ENCODE results near the gene TMLHE. TPM values are rescaled to one million over a fixed set of nuclear protein-coding genes. Genes with fewer than 3 reads are reported as not detected.

TMLHE gene
- total RNA-seq, 1 experiment from 2014 or later, result 16.5 TPM

GRCh38 chrX:155615938-155616337 is 3.2 kb upstream of the TMLHE start:
- intact Hi-C loops (cut with micrococcal nuclease), result no loop called here

GRCh38 chrX:155613927-155614559 is 1.3 kb upstream of the TMLHE start:
- intact Hi-C loops (cut with micrococcal nuclease), result no loop called here
- no peak for DNase-seq (ENCODE audit: unreplicated experiment)
- H3K27me3 Mint-ChIP-seq (ENCODE audit: insufficient read depth, unreplicated experiment), result no peaks in the 10 kb centered on the region
- H3K9me3 Mint-ChIP-seq (ENCODE audit: unreplicated experiment), result peaks cover 24% of the 10 kb centered on the region
- no peak overlapping the region for H3K4me3 Mint-ChIP-seq (ENCODE audit: unreplicated experiment)
- no peaks in the 10 kb centered on the region for H3K36me3 Mint-ChIP-seq (ENCODE audit: insufficient read depth, unreplicated experiment)
- no peak overlapping the region for H3K27ac Mint-ChIP-seq (ENCODE audit: low read depth, unreplicated experiment)
- H3K4me1 Mint-ChIP-seq (ENCODE audit: insufficient read depth, unreplicated experiment), result no peaks in the 10 kb centered on the region
- no peak for TF ChIP-seq CTCF (IDR thresholded peaks at IDR 0.05; ENCODE audit: unreplicated experiment)
- no TSS peak for BruUV-seq (replicated peaks)
- ChIA-PET POLR2A (no interaction called here), CTCF (interaction anchor here (0.6 to 0.7 kb wide), 2 partner anchors 179 to 1068 kb away, joined by 3 to 4 read pairs; no protein-coding TSS in a partner anchor)

More at GRCh38 chrX:155615938-155616337, 3.2 kb upstream of the TMLHE start:
- BruUV-seq (replicated peaks), result no TSS peak
- Mint-ChIP-seq H3K27ac (ENCODE audit: low read depth, unreplicated experiment) (no peak overlapping the region), H3K4me3 (ENCODE audit: unreplicated experiment) (no peak overlapping the region), H3K27me3 (ENCODE audit: insufficient read depth, unreplicated experiment) (no peaks in the 10 kb centered on the region), H3K9me3 (ENCODE audit: unreplicated experiment) (peaks cover 17% of the 10 kb centered on the region), H3K36me3 (ENCODE audit: insufficient read depth, unreplicated experiment) (no peaks in the 10 kb centered on the region), H3K4me1 (ENCODE audit: insufficient read depth, unreplicated experiment) (no peaks in the 10 kb centered on the region)
- ChIA-PET POLR2A (no interaction called here), CTCF (no interaction called here)
- DNase-seq (ENCODE audit: unreplicated experiment), result no peak
- TF ChIP-seq CTCF (IDR thresholded peaks at IDR 0.05; ENCODE audit: unreplicated experiment), result no peak

GRCh38 chrX:155611302-155611701 is 1.4 kb downstream of the TMLHE start:
- TF ChIP-seq CTCF (IDR thresholded peaks at IDR 0.05; ENCODE audit: unreplicated experiment), result no peak
- BruUV-seq (replicated peaks), result no TSS peak
- no peaks in the 10 kb centered on the region for H3K36me3 Mint-ChIP-seq (ENCODE audit: insufficient read depth, unreplicated experiment)
- POLR2A ChIA-PET, result interaction anchor here (1.1 to 1.5 kb wide), 2 partner anchors 10 to 17 kb away, joined by 3 to 4 read pairs; no protein-coding TSS in a partner anchor
- peaks cover 34% of the 10 kb centered on the region for H3K9me3 Mint-ChIP-seq (ENCODE audit: unreplicated experiment)
- H3K4me3 Mint-ChIP-seq (ENCODE audit: unreplicated experiment), result peak overlapping the region; percentile 82
- H3K27ac Mint-ChIP-seq (ENCODE audit: low read depth, unreplicated experiment), result peak overlapping the region; percentile 94
- CTCF ChIA-PET, result no interaction called here
- DNase-seq (ENCODE audit: unreplicated experiment), result no peak
- H3K27me3 Mint-ChIP-seq (ENCODE audit: insufficient read depth, unreplicated experiment), result no peaks in the 10 kb centered on the region
- intact Hi-C loops (cut with micrococcal nuclease), result no loop called here
- H3K4me1 Mint-ChIP-seq (ENCODE audit: insufficient read depth, unreplicated experiment), result no peaks in the 10 kb centered on the region

- Mint-ChIP-seq H3K27me3 (ENCODE audit: insufficient read depth, unreplicated experiment) (no peaks in the 10 kb centered on the region), H3K36me3 (ENCODE audit: insufficient read depth, unreplicated experiment) (no peaks in the 10 kb centered on the region), H3K4me1 (ENCODE audit: insufficient read depth, unreplicated experiment) (no peaks in the 10 kb centered on the region), H3K9me3 (ENCODE audit: unreplicated experiment) (peaks cover 20% of the 10 kb centered on the region), H3K4me3 (ENCODE audit: unreplicated experiment) (no peak overlapping the region), H3K27ac (ENCODE audit: low read depth, unreplicated experiment) (no peak overlapping the region)
- TF ChIP-seq CTCF (IDR thresholded peaks at IDR 0.05; ENCODE audit: unreplicated experiment), result no peak
- no TSS peak for BruUV-seq (replicated peaks)
- no peak for DNase-seq (ENCODE audit: unreplicated experiment)
- ChIA-PET CTCF (no interaction called here), POLR2A (no interaction called here)
- intact Hi-C loops (cut with micrococcal nuclease), result no loop called here
Measured at GRCh38 chrX:155592981-155593380, 19.8 kb downstream of the TMLHE start.

All from MCF 10A (cell line).